ENCODE data around the gene PF4V1. TPM values are rescaled to one million over a fixed set of nuclear protein-coding genes. Genes with fewer than 3 reads are reported as not detected.

The PF4V1 gene
- total RNA-seq, 1 donor from 2014 or later: not detected

GRCh38 chr4:73902038-73902637, 49.0 kb downstream of the PF4V1 start:
- no peak for DNase-seq (ENCODE audit: extremely low read depth, low read depth, low spot score)

- DNase-seq (ENCODE audit: extremely low read depth, low read depth, low spot score): no peak
These were observed 49.9 kb downstream of the PF4V1 start for GRCh38 chr4:73902817-73903547.

Other genes starting within 250 kb of the PF4V1 start
- gene RASSF6, start 232.9 kb upstream of the PF4V1 start, total RNA-seq: 0.24 TPM in 1 of 2 replicates, not detected in the other
- gene CXCL8, start 112.7 kb upstream of the PF4V1 start, total RNA-seq: 322 and 354 TPM in 2 replicates
- gene CXCL6, start 16.6 kb upstream of the PF4V1 start, total RNA-seq: 2.2 and 5.8 TPM in 2 replicates
- 149 and 404 TPM in 2 replicates for gene CXCL1, start 16.1 kb downstream of the PF4V1 start, total RNA-seq
- gene PF4, start 128.7 kb downstream of the PF4V1 start, total RNA-seq: 2.3 TPM in 2 replicates
- gene PPBP, start 134.9 kb downstream of the PF4V1 start, total RNA-seq: 0.70 TPM in 1 of 2 replicates, not detected in the other
- gene CXCL5, start 145.4 kb downstream of the PF4V1 start, total RNA-seq: 12.0 and 17.5 TPM in 2 replicates
- 4.3 and 21.2 TPM in 2 replicates for gene CXCL3, start 185.4 kb downstream of the PF4V1 start, total RNA-seq
- gene CXCL2, start 245.9 kb downstream of the PF4V1 start, total RNA-seq: 35.6 and 179 TPM in 2 replicates